Measurements from ENCODE around the gene ANGPT4. TPM values are rescaled to one million over a fixed set of nuclear protein-coding genes. Genes with fewer than 3 reads are reported as not detected.

ANGPT4 gene
- polyA plus RNA-seq, 1 of the 3 experiments (the other 2 are of a cell fraction) = not detected

GRCh38 chr20:836190-836589, 79.9 kb downstream of the ANGPT4 start:
- POLR2A ChIA-PET = no interaction called here

GRCh38 chr20:835608-836045, 80.5 kb downstream of the ANGPT4 start:
- no peak overlapping the region for H3K4me3 ChIP-seq (ENCODE audit: low read depth in 2 of 2, low read length in 1 of 2)
- no peaks in the 10 kb centered on the region for H3K36me3 ChIP-seq (replicated peaks in 1 of 2; ENCODE audit: control insufficient read depth in 1 of 2, insufficient read depth in 2 of 2, low read length in 1 of 2)
- H3K79me2 ChIP-seq (ENCODE audit: insufficient read depth) = peaks cover 65% of the 10 kb centered on the region
- POLR2A ChIA-PET = no interaction called here
- no peaks in the 10 kb centered on the region for H3K9me2 ChIP-seq
- WGBS (ENCODE audit: low lambda C conversion rate) = 100% methylated on average over 1 of the region's 2 CpGs
- no peaks in the 10 kb centered on the region for H4K20me1 ChIP-seq (ENCODE audit: insufficient read depth)
- H3K27me3 ChIP-seq (ENCODE audit: insufficient read depth) = no peaks in the 10 kb centered on the region
- peak overlapping the region; percentile 70 for H3K4me2 ChIP-seq
- CTCF ChIA-PET = interaction anchor here (8.4 kb wide), 1 partner anchor 120 kb away, joined by 59 read pairs; no protein-coding TSS in a partner anchor
- peaks cover 6 to 14% of the 10 kb centered on the region in 2 experiments; a peak in 2 of 4 replicates for H3K4me1 ChIP-seq (ENCODE audit: control insufficient read depth in 1 of 2, insufficient read depth in 2 of 2, low read depth in 1 of 2, low read length in 1 of 2)
- DNase-seq = no peak
- no peak overlapping the region for H3K9ac ChIP-seq
- peaks cover 10% of the 10 kb centered on the region for H3F3A ChIP-seq (replicated peaks; ENCODE audit: insufficient read depth)
- 0 out of 4 replicates have a peak overlapping the region, but pooled peaks of 1 of the 2 experiments have one; percentile 12 for H3K27ac ChIP-seq (ENCODE audit: low read depth in 2 of 2, low read length in 1 of 2)
- no peak overlapping the region for H2AFZ ChIP-seq (ENCODE audit: low read depth)
- no peaks in the 10 kb centered on the region for H3K9me3 ChIP-seq
- TF ChIP-seq JUND (IDR thresholded peaks at IDR 0.05) (no peak), MEF2A (IDR thresholded peaks at IDR 0.05; ENCODE audit: borderline replicate concordance, low read depth) (no peak), IRF3 (IDR thresholded peaks at IDR 0.05; ENCODE audit: low read depth, low read length) (no peak), NFIC (IDR thresholded peaks at IDR 0.05; ENCODE audit: borderline replicate concordance) (no peak), REST (IDR thresholded peaks at IDR 0.05; ENCODE audit: low read depth, low read length) (no peak), RXRA (IDR thresholded peaks at IDR 0.05; ENCODE audit: borderline replicate concordance, low read depth) (no peak), FOXJ3 (CRISPR knock-in tag; IDR thresholded peaks at IDR 0.05) (no peak), ELF1 (IDR thresholded peaks at IDR 0.05) (no peak)
- TF ChIP-seq, protein P1, sequence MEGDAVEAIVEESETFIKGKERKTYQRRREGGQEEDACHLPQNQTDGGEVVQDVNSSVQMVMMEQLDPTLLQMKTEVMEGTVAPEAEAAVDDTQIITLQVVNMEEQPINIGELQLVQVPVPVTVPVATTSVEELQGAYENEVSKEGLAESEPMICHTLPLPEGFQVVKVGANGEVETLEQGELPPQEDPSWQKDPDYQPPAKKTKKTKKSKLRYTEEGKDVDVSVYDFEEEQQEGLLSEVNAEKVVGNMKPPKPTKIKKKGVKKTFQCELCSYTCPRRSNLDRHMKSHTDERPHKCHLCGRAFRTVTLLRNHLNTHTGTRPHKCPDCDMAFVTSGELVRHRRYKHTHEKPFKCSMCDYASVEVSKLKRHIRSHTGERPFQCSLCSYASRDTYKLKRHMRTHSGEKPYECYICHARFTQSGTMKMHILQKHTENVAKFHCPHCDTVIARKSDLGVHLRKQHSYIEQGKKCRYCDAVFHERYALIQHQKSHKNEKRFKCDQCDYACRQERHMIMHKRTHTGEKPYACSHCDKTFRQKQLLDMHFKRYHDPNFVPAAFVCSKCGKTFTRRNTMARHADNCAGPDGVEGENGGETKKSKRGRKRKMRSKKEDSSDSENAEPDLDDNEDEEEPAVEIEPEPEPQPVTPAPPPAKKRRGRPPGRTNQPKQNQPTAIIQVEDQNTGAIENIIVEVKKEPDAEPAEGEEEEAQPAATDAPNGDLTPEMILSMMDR (IDR thresholded peaks at IDR 0.05) = no peak

More at GRCh38 chr20:836190-836589, 79.9 kb downstream of the ANGPT4 start:
- CTCF ChIA-PET = interaction anchor here (8.4 kb wide), 1 partner anchor 120 kb away, joined by 59 read pairs; no protein-coding TSS in a partner anchor
- no peaks in the 10 kb centered on the region for H3K36me3 ChIP-seq (replicated peaks in 1 of 2; ENCODE audit: control insufficient read depth in 1 of 2, insufficient read depth in 2 of 2, low read length in 1 of 2)
- no peaks in the 10 kb centered on the region for H4K20me1 ChIP-seq (ENCODE audit: insufficient read depth)
- H3K9me2 ChIP-seq = no peaks in the 10 kb centered on the region
- H3K9me3 ChIP-seq = no peaks in the 10 kb centered on the region
- 91% methylated on average over 1 of the region's 1 CpG for WGBS (ENCODE audit: low lambda C conversion rate)
- no peak overlapping the region for H2AFZ ChIP-seq (ENCODE audit: low read depth)
- TF ChIP-seq YY1 (IDR thresholded peaks at IDR 0.05; ENCODE audit: low read depth) (no peak), ELF1 (IDR thresholded peaks at IDR 0.05) (no peak), REST (IDR thresholded peaks at IDR 0.05; ENCODE audit: low read depth, low read length) (no peak), RCOR1 (IDR thresholded peaks at IDR 0.05; ENCODE audit: low read length) (no peak), MEF2A (IDR thresholded peaks at IDR 0.05; ENCODE audit: borderline replicate concordance, low read depth) (no peak), NFIC (IDR thresholded peaks at IDR 0.05; ENCODE audit: borderline replicate concordance) (no peak), SIN3A (IDR thresholded peaks at IDR 0.05; ENCODE audit: borderline replicate concordance, low read depth, low read length) (no peak), NRF1 (IDR thresholded peaks at IDR 0.05; ENCODE audit: low read depth, low read length) (no peak)
- peaks cover 68% of the 10 kb centered on the region for H3K79me2 ChIP-seq (ENCODE audit: insufficient read depth)
- H3K27ac ChIP-seq (ENCODE audit: low read depth in 2 of 2, low read length in 1 of 2) = no peak overlapping the region
- no peak overlapping the region for H3K4me2 ChIP-seq
- H3K27me3 ChIP-seq (ENCODE audit: insufficient read depth) = no peaks in the 10 kb centered on the region
- DNase-seq = no peak
- no peak overlapping the region for H3K9ac ChIP-seq
- peaks cover 6 to 14% of the 10 kb centered on the region in 2 experiments; a peak in 2 of 4 replicates for H3K4me1 ChIP-seq (ENCODE audit: control insufficient read depth in 1 of 2, insufficient read depth in 2 of 2, low read depth in 1 of 2, low read length in 1 of 2)
- no peak overlapping the region for H3K4me3 ChIP-seq (ENCODE audit: low read depth in 2 of 2, low read length in 1 of 2)
- H3F3A ChIP-seq (replicated peaks; ENCODE audit: insufficient read depth) = peaks cover 10% of the 10 kb centered on the region
